Measurements from ENCODE around the gene EVA1C. TPM values are rescaled to one million over a fixed set of nuclear protein-coding genes. Genes with fewer than 3 reads are reported as not detected.

The EVA1C gene
- total and polyA plus RNA-seq, 2 donors (not counting 1 experiment from before 2014, with no cell fraction given) = 2.4 to 4.6 TPM

DNA sequence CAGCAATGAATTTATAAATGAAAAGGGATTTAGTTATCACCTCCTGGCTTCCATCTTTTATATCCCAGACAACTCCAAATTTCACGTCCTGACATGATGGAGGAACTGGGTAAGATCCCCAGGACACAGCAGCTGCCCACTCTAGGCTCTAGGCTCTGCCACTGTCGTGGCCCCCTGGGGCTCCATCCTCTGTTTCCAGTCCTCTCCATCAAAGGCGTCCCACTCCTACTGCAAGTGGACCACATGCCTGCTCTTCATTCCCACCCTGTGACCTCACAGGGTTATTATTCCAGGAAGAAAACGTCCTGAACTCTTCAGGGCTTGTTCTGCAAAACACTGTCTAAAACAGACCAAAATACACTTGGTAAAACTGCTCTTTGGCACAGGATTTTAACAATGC, 31.6 kb upstream of the EVA1C start:
- TF ChIP-seq CTCF (conservative IDR thresholded peaks at IDR 0.05 in 1 of 2, IDR thresholded peaks at IDR 0.05 in 1 of 2; ENCODE audit: low read depth in 1 of 2, low read length in 2 of 2) (no peak), EZH2 (IDR thresholded peaks at IDR 0.05; ENCODE audit: low read length, missing control alignments) (no peak)
- Histone ChIP-seq H3K9me3 (ENCODE audit: control insufficient read depth, insufficient read depth, low read depth, low read length) (no peaks in the 10 kb centered on the region), H3K4me2 (ENCODE audit: extremely low read depth, insufficient read depth, low read length) (no peak overlapping the region), H3K27me3 (ENCODE audit: control insufficient read depth, insufficient read depth, low read length) (no peaks in the 10 kb centered on the region), H3K9ac (ENCODE audit: insufficient read depth, low read length) (no peak overlapping the region), H3K4me3 (replicated peaks in 1 of 4; ENCODE audit: control extremely low read depth in 1 of 4, insufficient read depth in 1 of 4, low read depth in 3 of 4, low read length in 4 of 4) (no peak overlapping the region), H2AFZ (ENCODE audit: low read length) (no peak overlapping the region), H3K27ac (ENCODE audit: insufficient read depth, low read length) (no peak overlapping the region), H3K36me3 (ENCODE audit: control insufficient read depth, insufficient read depth, low read length) (peaks cover 19% of the 10 kb centered on the region), H3K79me2 (ENCODE audit: control insufficient read depth, insufficient read depth, low read length) (peaks cover 10% of the 10 kb centered on the region), H4K20me1 (ENCODE audit: control insufficient read depth, extremely low read depth, insufficient read depth, low read length) (no peaks in the 10 kb centered on the region), H3K4me1 (ENCODE audit: control insufficient read depth, extremely low read depth, insufficient read depth, low read length) (peaks cover 2% of the 10 kb centered on the region)
- DNase-seq (ENCODE audit: low read depth in 2 of 2) = peak in 1 of 2 donors; percentile 16

GRCh38 chr21:32381571-32381970, 30.9 kb upstream of the EVA1C start:
- H3K4me1 ChIP-seq (ENCODE audit: control insufficient read depth, extremely low read depth, insufficient read depth, low read length) = peaks cover 2% of the 10 kb centered on the region
- H3K9me3 ChIP-seq (ENCODE audit: control insufficient read depth, insufficient read depth, low read depth, low read length) = no peaks in the 10 kb centered on the region
- H3K4me2 ChIP-seq (ENCODE audit: extremely low read depth, insufficient read depth, low read length) = no peak overlapping the region
- TF ChIP-seq CTCF (conservative IDR thresholded peaks at IDR 0.05 in 1 of 2, IDR thresholded peaks at IDR 0.05 in 1 of 2; ENCODE audit: low read depth in 1 of 2, low read length in 2 of 2) = no peak
- no peak for TF ChIP-seq EZH2 (IDR thresholded peaks at IDR 0.05; ENCODE audit: low read length, missing control alignments)
- peak in 1 of 2 donors; percentile 54 for DNase-seq (ENCODE audit: low read depth in 2 of 2)
- H3K27ac ChIP-seq (ENCODE audit: insufficient read depth, low read length) = no peak overlapping the region
- no peaks in the 10 kb centered on the region for H3K27me3 ChIP-seq (ENCODE audit: control insufficient read depth, insufficient read depth, low read length)
- no peak overlapping the region for H3K4me3 ChIP-seq (replicated peaks in 1 of 4; ENCODE audit: control extremely low read depth in 1 of 4, insufficient read depth in 1 of 4, low read depth in 3 of 4, low read length in 4 of 4)
- peaks cover 16% of the 10 kb centered on the region for H3K79me2 ChIP-seq (ENCODE audit: control insufficient read depth, insufficient read depth, low read length)
- peaks cover 19% of the 10 kb centered on the region for H3K36me3 ChIP-seq (ENCODE audit: control insufficient read depth, insufficient read depth, low read length)
- no peak overlapping the region for H2AFZ ChIP-seq (ENCODE audit: low read length)
- no peaks in the 10 kb centered on the region for H4K20me1 ChIP-seq (ENCODE audit: control insufficient read depth, extremely low read depth, insufficient read depth, low read length)
- no peak overlapping the region for H3K9ac ChIP-seq (ENCODE audit: insufficient read depth, low read length)

- TF ChIP-seq CTCF (conservative IDR thresholded peaks at IDR 0.05 in 1 of 2, IDR thresholded peaks at IDR 0.05 in 1 of 2; ENCODE audit: low read depth in 1 of 2, low read length in 2 of 2) (no peak), EZH2 (IDR thresholded peaks at IDR 0.05; ENCODE audit: low read length, missing control alignments) (no peak)
- Histone ChIP-seq H3K4me3 (replicated peaks in 1 of 4; ENCODE audit: control extremely low read depth in 1 of 4, insufficient read depth in 1 of 4, low read depth in 3 of 4, low read length in 4 of 4) (no peak overlapping the region), H4K20me1 (ENCODE audit: control insufficient read depth, extremely low read depth, insufficient read depth, low read length) (no peaks in the 10 kb centered on the region), H3K27ac (ENCODE audit: insufficient read depth, low read length) (peak overlapping the region; percentile 4), H3K79me2 (ENCODE audit: control insufficient read depth, insufficient read depth, low read length) (peaks cover 22% of the 10 kb centered on the region), H3K36me3 (ENCODE audit: control insufficient read depth, insufficient read depth, low read length) (peaks cover 19% of the 10 kb centered on the region), H2AFZ (ENCODE audit: low read length) (no peak overlapping the region), H3K27me3 (ENCODE audit: control insufficient read depth, insufficient read depth, low read length) (no peaks in the 10 kb centered on the region), H3K4me1 (ENCODE audit: control insufficient read depth, extremely low read depth, insufficient read depth, low read length) (peaks cover 2% of the 10 kb centered on the region), H3K9me3 (ENCODE audit: control insufficient read depth, insufficient read depth, low read depth, low read length) (no peaks in the 10 kb centered on the region), H3K4me2 (ENCODE audit: extremely low read depth, insufficient read depth, low read length) (no peak overlapping the region), H3K9ac (ENCODE audit: insufficient read depth, low read length) (no peak overlapping the region)
- DNase-seq (ENCODE audit: low read depth in 2 of 2) = peak in 1 of 2 donors; percentile 92
Measured at GRCh38 chr21:32382108-32382644, 30.3 kb upstream of the EVA1C start.
